Measurements from ENCODE around the gene CNTN6. TPM values are rescaled to one million over a fixed set of nuclear protein-coding genes. Genes with fewer than 3 reads are reported as not detected.
A peak's percentile ranks its signal among the peaks of the same experiment; 100 is the strongest.

Gene CNTN6
- total and polyA plus RNA-seq, 12 donors = 2.4 to 14.9 (median 8.6) TPM

DNA sequence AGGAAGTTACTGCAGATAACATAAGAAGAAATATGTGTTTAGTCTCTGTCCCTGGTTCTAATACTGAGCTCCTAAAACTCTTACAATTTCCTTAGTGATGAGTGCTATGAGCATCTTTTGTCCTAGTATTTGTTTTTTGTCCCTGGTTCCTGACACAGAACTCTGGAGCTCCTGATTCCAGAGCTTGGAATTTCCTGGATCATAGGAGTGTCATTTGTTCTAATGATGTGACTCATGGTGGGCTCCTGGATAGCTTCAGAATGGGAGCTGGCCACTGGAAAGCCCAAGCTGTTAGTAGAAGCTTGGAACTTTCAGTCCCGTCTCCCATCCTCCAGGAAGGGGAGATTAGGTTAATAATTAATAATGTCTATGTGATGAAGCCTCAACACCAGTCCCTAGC lies 98.2 kb downstream of the CNTN6 start:
- Histone ChIP-seq H3K4me1 (replicated peaks in 1 of 2) (peaks cover under 1 to 8% of the 10 kb centered on the region in 2 donors), H3K27ac (no peak overlapping the region), H3K9me3 (replicated peaks in 1 of 3) (no peaks in the 10 kb centered on the region), H3K27me3 (no peaks in the 10 kb centered on the region), H3K36me3 (replicated peaks in 1 of 2) (no peaks in the 10 kb centered on the region), H3K4me3 (no peak overlapping the region)
- DNase-seq = no peak
- TF ChIP-seq, protein P1, sequence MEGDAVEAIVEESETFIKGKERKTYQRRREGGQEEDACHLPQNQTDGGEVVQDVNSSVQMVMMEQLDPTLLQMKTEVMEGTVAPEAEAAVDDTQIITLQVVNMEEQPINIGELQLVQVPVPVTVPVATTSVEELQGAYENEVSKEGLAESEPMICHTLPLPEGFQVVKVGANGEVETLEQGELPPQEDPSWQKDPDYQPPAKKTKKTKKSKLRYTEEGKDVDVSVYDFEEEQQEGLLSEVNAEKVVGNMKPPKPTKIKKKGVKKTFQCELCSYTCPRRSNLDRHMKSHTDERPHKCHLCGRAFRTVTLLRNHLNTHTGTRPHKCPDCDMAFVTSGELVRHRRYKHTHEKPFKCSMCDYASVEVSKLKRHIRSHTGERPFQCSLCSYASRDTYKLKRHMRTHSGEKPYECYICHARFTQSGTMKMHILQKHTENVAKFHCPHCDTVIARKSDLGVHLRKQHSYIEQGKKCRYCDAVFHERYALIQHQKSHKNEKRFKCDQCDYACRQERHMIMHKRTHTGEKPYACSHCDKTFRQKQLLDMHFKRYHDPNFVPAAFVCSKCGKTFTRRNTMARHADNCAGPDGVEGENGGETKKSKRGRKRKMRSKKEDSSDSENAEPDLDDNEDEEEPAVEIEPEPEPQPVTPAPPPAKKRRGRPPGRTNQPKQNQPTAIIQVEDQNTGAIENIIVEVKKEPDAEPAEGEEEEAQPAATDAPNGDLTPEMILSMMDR (IDR thresholded peaks at IDR 0.05) = no peak
- TF ChIP-seq POLR2A (IDR thresholded peaks at IDR 0.05) = no peak
- intact Hi-C loops (cut with DNase I) = no loop called here
- WGBS, 4 donors = 81 to 100% (median 88%) methylated on average over 1 of the region's 1 CpG

DNA sequence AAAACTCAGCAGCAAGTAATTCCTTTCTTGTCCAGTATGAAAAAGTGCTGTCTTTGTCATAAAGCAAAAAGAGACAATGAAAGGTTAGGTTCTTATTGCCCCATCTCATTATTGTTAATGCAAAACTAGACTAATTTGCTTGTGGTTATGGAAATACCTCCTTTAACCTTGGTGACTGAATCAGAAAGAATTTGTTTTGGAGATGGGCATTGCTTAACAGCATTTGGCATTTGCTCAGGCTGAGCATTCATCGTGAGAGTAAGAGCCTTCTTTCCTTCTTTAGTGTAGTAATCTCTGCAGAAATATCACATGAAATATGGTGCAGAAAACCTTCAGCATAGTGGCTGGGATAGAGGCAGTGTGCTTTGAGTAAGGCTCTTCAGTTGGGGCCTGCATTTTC lies 103.1 kb downstream of the CNTN6 start:
- peak; percentile 53 to 87 (median 77) for DNase-seq
- Histone ChIP-seq H3K27ac (peak overlapping the region in 4 of 5 donors; percentile 25 to 60 (median 42)), H3K9me3 (replicated peaks in 1 of 3) (no peaks in the 10 kb centered on the region), H3K4me1 (replicated peaks in 1 of 2) (peaks cover 8 to 18% of the 10 kb centered on the region in 2 donors), H3K36me3 (replicated peaks in 1 of 2) (no peaks in the 10 kb centered on the region), H3K27me3 (no peaks in the 10 kb centered on the region), H3K4me3 (no peak overlapping the region)
- intact Hi-C loops (cut with DNase I) = no loop called here
- TF ChIP-seq POLR2A (IDR thresholded peaks at IDR 0.05) = no peak
- TF ChIP-seq, protein P1 (IDR thresholded peaks at IDR 0.05) = peak in 4 of 6 experiments; percentile 19 to 39 (median 26)
- WGBS, 4 donors = 23 to 31% (median 28%) methylated on average over 1 of the region's 1 CpG

DNA sequence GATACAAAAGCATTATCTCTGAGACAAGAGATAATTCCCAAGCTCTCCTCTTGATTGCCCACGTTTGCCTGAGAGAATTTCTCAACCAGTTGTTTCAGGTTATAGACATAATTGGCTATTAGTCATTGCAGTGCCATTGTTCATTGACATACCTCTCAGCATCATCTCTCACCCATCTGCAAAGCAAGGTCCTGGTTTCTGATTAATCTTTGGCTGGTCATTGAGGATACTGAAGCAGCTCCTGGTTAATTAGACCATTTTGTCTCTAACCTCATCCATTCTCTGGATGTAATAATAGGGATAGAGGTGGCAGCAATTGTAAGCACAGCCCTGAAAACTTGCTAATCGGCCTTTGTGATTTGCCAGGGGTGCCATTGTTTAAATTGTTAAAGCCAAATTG lies 104.2 kb downstream of the CNTN6 start:
- 57 to 64% (median 59%) methylated on average over 2 of the region's 2 CpGs for WGBS, 4 donors
- no peaks in the 10 kb centered on the region for H3K36me3 ChIP-seq (replicated peaks in 1 of 2)
- intact Hi-C loops (cut with DNase I) = no loop called here
- H3K4me1 ChIP-seq (replicated peaks in 1 of 2) = peaks cover 8 to 18% of the 10 kb centered on the region in 2 donors
- peak overlapping the region in 1 of 5 donors; percentile 25 for H3K27ac ChIP-seq
- no peak overlapping the region for H3K4me3 ChIP-seq
- no peaks in the 10 kb centered on the region for H3K9me3 ChIP-seq (replicated peaks in 1 of 3)
- TF ChIP-seq POLR2A (IDR thresholded peaks at IDR 0.05) = no peak
- TF ChIP-seq, protein P1 (IDR thresholded peaks at IDR 0.05) = no peak
- H3K27me3 ChIP-seq = no peaks in the 10 kb centered on the region
- DNase-seq = no peak

DNA sequence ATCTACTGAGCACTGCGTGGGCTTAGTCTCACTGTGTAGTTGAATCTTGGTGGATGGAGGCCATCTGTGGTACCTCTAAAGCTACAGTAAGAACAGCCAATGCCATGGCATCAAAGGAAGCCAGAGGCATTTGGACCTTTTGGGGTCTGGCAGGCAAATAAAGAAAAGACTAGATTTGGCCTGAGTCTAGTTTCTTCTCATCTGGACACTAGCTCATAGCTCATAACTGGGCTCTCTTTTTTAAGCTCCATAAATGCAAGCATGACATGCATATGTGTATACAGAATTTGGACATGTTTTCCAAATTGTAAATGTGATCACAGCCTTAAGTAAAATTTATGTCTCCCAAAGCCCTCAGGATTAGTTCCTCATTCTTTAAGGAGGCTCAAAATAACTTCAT lies 107.5 kb downstream of the CNTN6 start:
- Histone ChIP-seq H3K36me3 (replicated peaks in 1 of 2) (no peaks in the 10 kb centered on the region), H3K27ac (no peak overlapping the region), H3K27me3 (no peaks in the 10 kb centered on the region), H3K4me1 (replicated peaks in 1 of 2) (peaks cover 21 to 24% of the 10 kb centered on the region in 2 donors), H3K4me3 (no peak overlapping the region), H3K9me3 (replicated peaks in 1 of 3) (no peaks in the 10 kb centered on the region)
- TF ChIP-seq POLR2A (IDR thresholded peaks at IDR 0.05) = no peak
- TF ChIP-seq, protein P1 (IDR thresholded peaks at IDR 0.05) = no peak
- 75 to 100% (median 90%) methylated on average over 1 of the region's 1 CpG for WGBS, 4 donors
- no peak for DNase-seq
- intact Hi-C loops (cut with DNase I) = no loop called here

All from adrenal gland (tissue), 12 donors.